DOHH2 (cell line): ENCODE results near the gene MXRA5.

Experiments used
- H3F3A ChIP-seq: fragments of 200-600 bp; sonication (generic), shearing (Covaris generic); 2 replicates; pipeline ENCODE4 v1.6.0; 2016; ENCODE audit warnings: antibody characterized with exemption, mild to moderate bottlenecking; ENCODE audit not compliant: control insufficient read depth, insufficient read depth
- H3K27ac ChIP-seq: fragments of 200-600 bp; sonication (generic); 2 replicates; pipeline ENCODE4 v1.5.1; 2014; ENCODE audit warnings: low read depth, mild to moderate bottlenecking, low read length, moderate library complexity
- H3K27me3 ChIP-seq: fragments of 200-600 bp; sonication (generic); 2 replicates; pipeline ENCODE4 v1.6.1; 2014; ENCODE audit warnings: mild to moderate bottlenecking, low read length, mixed read lengths; ENCODE audit not compliant: control insufficient read depth
- H3K36me3 ChIP-seq: fragments of 200-600 bp; sonication (generic); 2 replicates; pipeline ENCODE4 v1.6.1; 2014; ENCODE audit warnings: mild to moderate bottlenecking, low read length, moderate library complexity, mixed read lengths; ENCODE audit not compliant: control insufficient read depth
- H3K4me1 ChIP-seq: fragments of 200-600 bp; sonication (generic); 2 replicates; pipeline ENCODE4 v1.6.1; 2014; ENCODE audit warnings: mild to moderate bottlenecking, low read length, mixed read lengths; ENCODE audit not compliant: control insufficient read depth
- H3K4me2 ChIP-seq: fragments of 200-600 bp; sonication (generic); 2 replicates; pipeline ENCODE4 v1.6.0; 2014; ENCODE audit warnings: mild to moderate bottlenecking, low read length, moderate library complexity
- H3K4me3 ChIP-seq: fragments of 200-600 bp; sonication (generic); 2 replicates; pipeline ENCODE4 v1.5.1; 2014; ENCODE audit warnings: mild to moderate bottlenecking, low read length, mixed read lengths
- H3K79me2 ChIP-seq: fragments of 200-600 bp; sonication (generic); 2 replicates; pipeline ENCODE4 v1.6.1; 2014; ENCODE audit warnings: mild to moderate bottlenecking, low read length, mixed read lengths; ENCODE audit not compliant: control insufficient read depth
- H3K9me2 ChIP-seq: fragments of 200-600 bp; sonication (generic); replicated peaks from 2 replicates; pipeline ENCODE4 v1.6.1; 2014; ENCODE audit warnings: mild to moderate bottlenecking, low read length, mixed read lengths; ENCODE audit not compliant: control insufficient read depth
- H3K9me3 ChIP-seq: fragments of 200-600 bp; sonication (generic); 2 replicates; pipeline ENCODE4 v1.6.1; 2014; ENCODE audit warnings: antibody characterized with exemption, low read length, mixed read lengths; ENCODE audit not compliant: control insufficient read depth, insufficient read depth
- H4K20me1 ChIP-seq: fragments of 200-600 bp; sonication (generic); 2 replicates; pipeline ENCODE4 v1.6.0; 2014; ENCODE audit warnings: low read depth, mild to moderate bottlenecking, antibody characterized with exemption, low read length, moderate library complexity; ENCODE audit not compliant: control insufficient read depth, insufficient read depth
- CTCF ChIP-seq: fragments of 200-600 bp; sonication (generic); IDR thresholded peaks from one replicate; pipeline ENCODE4 v1.5.1; 2014; ENCODE audit warnings: antibody characterized with exemption, mild to moderate bottlenecking, low read depth, low read length; ENCODE audit not compliant: poor library complexity, severe bottlenecking
- EZH2phosphoT487 ChIP-seq: fragments of 200-600 bp; sonication (generic); IDR thresholded peaks from 2 replicates; pipeline ENCODE4 v1.6.1; 2017; ENCODE audit warnings: borderline replicate concordance, mild to moderate bottlenecking, antibody characterized with exemption, low read length, moderate library complexity, mixed read lengths

MXRA5 gene

DNA sequence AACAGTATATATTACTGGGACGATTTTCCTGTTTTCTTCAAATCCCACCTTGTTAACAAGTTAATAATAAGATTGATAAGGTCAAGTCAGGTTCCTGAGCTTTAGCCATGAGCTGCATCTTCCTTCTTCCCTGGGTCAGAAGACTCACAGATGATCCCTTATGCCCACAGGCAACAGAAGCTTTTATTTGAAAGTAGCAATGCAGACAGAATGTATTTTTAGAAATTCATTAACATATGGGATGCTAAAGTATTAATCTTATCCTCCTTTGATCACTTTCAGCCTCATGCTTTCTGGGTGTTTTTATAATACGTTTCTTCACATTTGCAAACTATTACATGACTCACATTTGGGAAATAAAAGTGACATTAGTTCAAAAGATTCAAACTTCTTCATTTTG is 42.0 kb upstream of the MXRA5 start:
- no peaks in the 10 kb centered on the region for H3K79me2 ChIP-seq
- H3K4me1 ChIP-seq: no peaks in the 10 kb centered on the region
- H3K27me3 ChIP-seq: no peaks in the 10 kb centered on the region
- no peak overlapping the region for H3K27ac ChIP-seq
- no peaks in the 10 kb centered on the region for H3K36me3 ChIP-seq
- no peak overlapping the region for H3K4me3 ChIP-seq
- no peak for TF ChIP-seq CTCF
- TF ChIP-seq EZH2phosphoT487: no peak
- no peaks in the 10 kb centered on the region for H3K9me3 ChIP-seq
- no peaks in the 10 kb centered on the region for H3K9me2 ChIP-seq
- H3F3A ChIP-seq: no peaks in the 10 kb centered on the region
- no peak overlapping the region for H3K4me2 ChIP-seq
- H4K20me1 ChIP-seq: no peaks in the 10 kb centered on the region

- no peaks in the 10 kb centered on the region for H3K36me3 ChIP-seq
- H3K4me2 ChIP-seq: no peak overlapping the region
- no peaks in the 10 kb centered on the region for H4K20me1 ChIP-seq
- H3K27me3 ChIP-seq: no peaks in the 10 kb centered on the region
- no peaks in the 10 kb centered on the region for H3K9me2 ChIP-seq
- no peak overlapping the region for H3K27ac ChIP-seq
- H3K79me2 ChIP-seq: no peaks in the 10 kb centered on the region
- TF ChIP-seq EZH2phosphoT487 (no peak), CTCF (no peak)
- no peak overlapping the region for H3K4me3 ChIP-seq
- H3K4me1 ChIP-seq: no peaks in the 10 kb centered on the region
- no peaks in the 10 kb centered on the region for H3F3A ChIP-seq
- no peaks in the 10 kb centered on the region for H3K9me3 ChIP-seq
These were observed 37.9 kb upstream of the MXRA5 start for GRCh38 chrX:3384327-3384726.

DNA sequence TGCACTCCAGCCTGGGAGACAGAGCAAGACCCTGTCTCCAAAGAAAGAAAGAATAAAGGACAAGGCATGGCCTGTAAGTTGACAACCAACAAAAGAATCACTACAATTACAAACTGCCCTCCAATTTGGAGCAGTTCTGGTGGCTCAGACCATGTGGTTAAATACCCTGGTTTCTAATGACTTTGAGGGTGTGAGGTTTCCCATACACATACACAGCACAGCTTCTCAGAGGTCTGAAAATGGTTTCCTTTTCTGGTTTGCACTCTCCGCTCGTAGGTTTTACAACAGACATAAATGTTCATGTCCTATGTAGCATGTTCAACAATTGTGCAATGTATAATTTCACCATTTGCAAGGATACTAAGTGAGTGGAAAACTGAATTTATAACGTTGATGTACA is 34.2 kb upstream of the MXRA5 start:
- no peak overlapping the region for H3K27ac ChIP-seq
- no peaks in the 10 kb centered on the region for H3K9me3 ChIP-seq
- H3K4me2 ChIP-seq: no peak overlapping the region
- H3K79me2 ChIP-seq: no peaks in the 10 kb centered on the region
- H3K27me3 ChIP-seq: no peaks in the 10 kb centered on the region
- TF ChIP-seq EZH2phosphoT487 (no peak), CTCF (no peak)
- no peaks in the 10 kb centered on the region for H3F3A ChIP-seq
- H3K4me3 ChIP-seq: no peak overlapping the region
- H3K36me3 ChIP-seq: no peaks in the 10 kb centered on the region
- no peaks in the 10 kb centered on the region for H3K9me2 ChIP-seq
- H3K4me1 ChIP-seq: no peaks in the 10 kb centered on the region
- no peaks in the 10 kb centered on the region for H4K20me1 ChIP-seq

DNA sequence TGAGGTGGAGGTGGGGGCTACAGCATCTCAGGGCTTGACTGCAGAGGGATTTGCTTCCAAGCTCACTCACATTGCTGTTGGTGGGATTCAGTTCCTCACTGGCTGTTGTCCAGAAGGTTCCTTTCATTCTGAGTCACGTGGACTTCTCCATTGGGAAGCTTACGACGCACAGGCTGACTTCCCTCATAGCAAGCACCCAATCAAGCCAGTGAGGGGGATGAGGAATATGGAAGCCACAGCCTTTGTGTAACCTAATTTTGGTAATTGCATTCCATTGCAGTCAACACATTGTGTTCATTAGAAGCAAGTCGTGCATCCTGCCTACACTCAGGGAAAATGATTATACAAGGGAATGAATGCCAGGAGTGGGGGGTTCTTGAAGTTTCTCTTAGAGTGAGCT is 32.7 kb upstream of the MXRA5 start:
- no peak overlapping the region for H3K27ac ChIP-seq
- H3K4me3 ChIP-seq: no peak overlapping the region
- H3K4me2 ChIP-seq: no peak overlapping the region
- TF ChIP-seq EZH2phosphoT487: no peak
- no peak for TF ChIP-seq CTCF
- H3K36me3 ChIP-seq: no peaks in the 10 kb centered on the region
- H3F3A ChIP-seq: no peaks in the 10 kb centered on the region
- H3K79me2 ChIP-seq: no peaks in the 10 kb centered on the region
- H3K4me1 ChIP-seq: no peaks in the 10 kb centered on the region
- H3K27me3 ChIP-seq: no peaks in the 10 kb centered on the region
- no peaks in the 10 kb centered on the region for H3K9me2 ChIP-seq
- no peaks in the 10 kb centered on the region for H3K9me3 ChIP-seq
- no peaks in the 10 kb centered on the region for H4K20me1 ChIP-seq
